Activated CD4-positive, CD25-positive, alpha-beta regulatory T cell treated with anti-CD3 and anti-CD28 coated beads, Interleukin-2, amount 50 U/mL, for 16 hours (primary cell): ENCODE data around the gene SCO2.

ENCODE experiments used
- DNase-seq: peaks from one replicate; pipeline ENCODE4 v3.0.0-alpha.2; 2020; ENCODE audit warnings: low read depth, low spot score

The SCO2 gene

GRCh38 chr22:50481440-50482106, 43.8 kb downstream of the SCO2 start, which contains the start of gene ADM2:
Gene ADM2, plus strand, starts transcription at chr22:50481543. Its CDS starts 305 bp downstream, at chr22:50481848.
- no peak for DNase-seq

GRCh38 chr22:50481045-50481439, 44.4 kb downstream of the SCO2 start:
- no peak for DNase-seq

- DNase-seq: no peak
Measured at GRCh38 chr22:50479721-50480120, 45.7 kb downstream of the SCO2 start.

- DNase-seq: no peak
Measured at GRCh38 chr22:50477923-50478322, 47.5 kb downstream of the SCO2 start.

GRCh38 chr22:50476868-50477267, 48.5 kb downstream of the SCO2 start:
- no peak for DNase-seq

GRCh38 chr22:50475652-50476002, 49.8 kb downstream of the SCO2 start:
- DNase-seq: no peak

- DNase-seq: peak; percentile 82
Measured at GRCh38 chr22:50474710-50475651, 50.4 kb downstream of the SCO2 start, which contains the start of gene SBF1. Gene SBF1, minus strand, starts transcription at chr22:50475035. Its CDS starts 195 bp downstream, at chr22:50474840.

GRCh38 chr22:50473855-50474671, 51.3 kb downstream of the SCO2 start:
- no peak for DNase-seq
